ENCODE results near the gene FUT7. TPM values are rescaled to one million over a fixed set of nuclear protein-coding genes. Genes with fewer than 3 reads are reported as not detected.

FUT7 gene
- total and polyA plus RNA-seq, 2 of the 8 experiments (the other 6 are each of a cell fraction or from before 2014, with no cell fraction given), result not detected

GRCh38 chr9:136995772-136996311 is 36.0 kb downstream of the FUT7 start (continued):
- TF ChIP-seq ATF2 (IDR thresholded peaks at IDR 0.05; ENCODE audit: low read length), result no peak
- TF ChIP-seq FOSL1 (IDR thresholded peaks at IDR 0.05; ENCODE audit: insufficient read depth, low read depth, low read length), result no peak
- no peak for TF ChIP-seq RFX5 (IDR thresholded peaks at IDR 0.05; ENCODE audit: borderline replicate concordance, low read depth, low read length)
- no peak for TF ChIP-seq CHD7 (IDR thresholded peaks at IDR 0.05; ENCODE audit: insufficient replicate concordance, low read length)
- no peak for TF ChIP-seq ATF3 (IDR thresholded peaks at IDR 0.05; ENCODE audit: insufficient read depth, low read depth, low read length)
- TF ChIP-seq SRF (IDR thresholded peaks at IDR 0.05; ENCODE audit: low read depth, low read length), result no peak
- TF ChIP-seq CREB1 (IDR thresholded peaks at IDR 0.05), result no peak
- TF ChIP-seq BCL11A (IDR thresholded peaks at IDR 0.05; ENCODE audit: low read depth in 2 of 2, low read length in 2 of 2), result no peak
